ENCODE measurements around the gene PLCD3.

PLCD3 gene, protein sequence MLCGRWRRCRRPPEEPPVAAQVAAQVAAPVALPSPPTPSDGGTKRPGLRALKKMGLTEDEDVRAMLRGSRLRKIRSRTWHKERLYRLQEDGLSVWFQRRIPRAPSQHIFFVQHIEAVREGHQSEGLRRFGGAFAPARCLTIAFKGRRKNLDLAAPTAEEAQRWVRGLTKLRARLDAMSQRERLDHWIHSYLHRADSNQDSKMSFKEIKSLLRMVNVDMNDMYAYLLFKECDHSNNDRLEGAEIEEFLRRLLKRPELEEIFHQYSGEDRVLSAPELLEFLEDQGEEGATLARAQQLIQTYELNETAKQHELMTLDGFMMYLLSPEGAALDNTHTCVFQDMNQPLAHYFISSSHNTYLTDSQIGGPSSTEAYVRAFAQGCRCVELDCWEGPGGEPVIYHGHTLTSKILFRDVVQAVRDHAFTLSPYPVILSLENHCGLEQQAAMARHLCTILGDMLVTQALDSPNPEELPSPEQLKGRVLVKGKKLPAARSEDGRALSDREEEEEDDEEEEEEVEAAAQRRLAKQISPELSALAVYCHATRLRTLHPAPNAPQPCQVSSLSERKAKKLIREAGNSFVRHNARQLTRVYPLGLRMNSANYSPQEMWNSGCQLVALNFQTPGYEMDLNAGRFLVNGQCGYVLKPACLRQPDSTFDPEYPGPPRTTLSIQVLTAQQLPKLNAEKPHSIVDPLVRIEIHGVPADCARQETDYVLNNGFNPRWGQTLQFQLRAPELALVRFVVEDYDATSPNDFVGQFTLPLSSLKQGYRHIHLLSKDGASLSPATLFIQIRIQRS

GRCh38 chr17:45132320-45132571 is at the start of gene PLCD3:
Gene PLCD3 (minus strand): TSS chr17:45132515. CDS start chr17:45132410, 105 bp downstream.
- no peak for DNase-seq

GRCh38 chr17:45177563-45177962 is 45.2 kb upstream of the PLCD3 start:
- no peak for DNase-seq

GRCh38 chr17:45175759-45176115 is 43.4 kb upstream of the PLCD3 start:
- DNase-seq, result no peak

DNA sequence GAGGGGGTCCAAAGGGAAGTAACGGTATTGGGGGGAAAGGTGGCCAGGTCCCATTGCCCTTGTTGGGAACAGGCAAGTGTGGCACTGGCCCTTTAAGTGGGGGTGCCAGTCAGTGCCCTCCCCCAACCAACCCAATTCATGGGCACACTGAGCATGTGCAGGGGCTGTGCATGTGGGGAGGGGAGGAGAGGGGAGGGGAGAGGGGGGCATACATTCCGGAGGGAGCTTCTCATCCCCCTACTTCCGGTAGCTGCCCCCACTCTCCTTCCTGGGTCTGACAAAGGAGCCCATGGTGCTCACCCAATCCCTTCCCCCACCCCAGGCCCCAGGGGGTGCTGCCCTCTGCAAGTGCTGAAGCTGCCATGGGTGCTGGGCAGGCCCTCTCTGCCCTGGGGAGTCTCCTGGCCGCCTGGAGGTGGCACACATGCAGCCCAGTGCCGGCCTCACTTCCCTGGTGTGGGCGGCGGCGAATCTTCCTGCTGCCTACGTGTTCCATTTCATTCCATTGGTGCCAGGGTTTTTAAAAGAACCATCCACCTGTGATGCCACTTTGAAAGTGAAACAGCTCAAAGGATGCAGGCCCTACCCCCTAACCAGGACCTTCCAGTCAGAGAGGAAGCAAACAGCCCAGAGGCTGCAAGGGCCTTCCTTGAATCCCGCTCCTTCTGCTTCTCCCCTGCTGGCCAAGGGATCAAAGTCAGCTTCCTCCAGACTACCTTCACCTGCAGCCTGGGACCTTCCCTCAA is 40.4 kb upstream of the PLCD3 start:
- DNase-seq, result no peak

GRCh38 chr17:45172232-45172540 is 39.9 kb upstream of the PLCD3 start:
- DNase-seq, result no peak

- no peak for DNase-seq
These were observed 39.3 kb upstream of the PLCD3 start for GRCh38 chr17:45171338-45172231.

DNA sequence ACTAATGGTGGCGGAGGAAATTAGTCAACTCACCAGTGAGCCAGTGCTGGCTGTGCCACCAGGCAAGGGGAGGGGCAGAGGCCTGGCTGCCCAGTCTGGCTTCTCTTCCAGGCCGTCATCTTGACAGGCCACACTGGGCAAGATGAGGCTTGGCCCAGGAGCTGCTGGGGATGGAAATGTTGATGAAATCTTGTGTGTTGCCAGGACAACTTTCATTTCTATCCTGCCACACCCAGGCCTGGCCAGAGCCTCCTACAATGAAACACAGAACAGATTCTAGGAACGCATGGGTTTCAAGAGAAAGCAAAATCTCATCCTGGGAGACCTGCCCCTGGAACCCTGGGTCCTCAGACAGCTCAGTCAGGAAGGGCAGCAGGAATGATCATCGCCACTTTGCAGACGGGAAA is 38.6 kb upstream of the PLCD3 start:
- no peak for DNase-seq

DNA sequence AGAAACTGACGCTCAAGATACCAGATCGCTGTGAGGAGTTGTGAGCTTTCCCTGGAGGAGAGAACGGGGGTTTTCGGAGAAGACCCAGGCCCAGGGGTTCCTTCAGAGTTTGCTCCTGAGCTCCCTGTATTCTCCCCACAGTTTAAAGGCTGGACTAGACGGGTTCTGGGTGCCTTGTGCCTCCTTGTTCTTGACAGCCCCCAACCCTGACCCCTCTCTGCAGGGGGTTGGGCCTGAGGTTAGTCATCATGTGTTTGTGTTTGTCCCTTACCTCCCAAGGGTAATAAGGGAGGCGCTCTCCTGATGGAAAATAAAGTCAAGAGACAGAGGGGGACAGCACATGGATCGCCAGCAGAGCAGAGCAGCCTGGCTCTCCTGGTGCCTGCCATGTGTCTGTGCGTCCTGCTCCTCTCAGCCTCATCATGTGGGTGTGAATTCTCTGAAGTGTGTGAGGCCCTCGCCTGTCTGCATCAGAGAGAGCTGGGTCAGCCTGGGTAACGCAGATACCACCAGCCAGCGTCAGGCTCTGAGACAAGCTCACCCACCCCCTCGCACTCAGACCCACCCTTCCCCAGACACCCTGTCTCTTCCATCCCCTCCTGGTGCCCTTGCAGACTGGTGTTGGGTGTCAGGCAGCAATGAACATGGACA is 38.1 kb upstream of the PLCD3 start:
- no peak for DNase-seq

GRCh38 chr17:45168991-45169752 is 36.9 kb upstream of the PLCD3 start:
- no peak for DNase-seq

DNA sequence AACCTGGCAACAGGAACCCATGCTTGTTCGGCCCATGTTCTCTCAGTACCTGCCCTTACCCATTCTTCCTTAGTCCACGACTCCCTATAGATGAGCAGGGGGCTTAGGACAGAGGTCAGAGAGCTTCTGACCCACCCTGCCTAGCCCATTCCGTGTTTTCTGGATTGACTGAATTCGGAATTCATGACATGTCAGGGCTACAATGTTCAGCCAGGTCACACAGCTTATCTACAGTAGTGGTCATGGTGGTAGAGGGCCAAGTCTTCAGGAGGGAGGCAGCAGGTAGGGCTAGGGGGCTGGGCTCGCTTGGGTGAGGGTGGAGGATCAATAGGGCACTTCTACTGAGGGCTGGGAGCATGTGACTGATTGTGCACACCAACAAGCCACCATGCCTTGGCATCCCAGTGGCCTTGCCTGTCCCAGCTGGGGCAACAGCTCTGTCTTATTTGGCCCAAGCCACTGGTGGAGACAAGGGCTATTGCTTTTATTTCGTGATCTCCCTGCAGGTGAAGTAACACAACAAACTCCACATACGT is 32.5 kb upstream of the PLCD3 start:
- DNase-seq, result no peak

- DNase-seq, result no peak
These were observed 29.8 kb upstream of the PLCD3 start for GRCh38 chr17:45162025-45162687.

GRCh38 chr17:45161288-45162024 is 29.1 kb upstream of the PLCD3 start, which contains the start of gene HEXIM2:
Gene HEXIM2 (plus strand): TSS chr17:45161875. CDS start chr17:45162794, 919 bp downstream.
- peak; percentile 99 for DNase-seq

DNA sequence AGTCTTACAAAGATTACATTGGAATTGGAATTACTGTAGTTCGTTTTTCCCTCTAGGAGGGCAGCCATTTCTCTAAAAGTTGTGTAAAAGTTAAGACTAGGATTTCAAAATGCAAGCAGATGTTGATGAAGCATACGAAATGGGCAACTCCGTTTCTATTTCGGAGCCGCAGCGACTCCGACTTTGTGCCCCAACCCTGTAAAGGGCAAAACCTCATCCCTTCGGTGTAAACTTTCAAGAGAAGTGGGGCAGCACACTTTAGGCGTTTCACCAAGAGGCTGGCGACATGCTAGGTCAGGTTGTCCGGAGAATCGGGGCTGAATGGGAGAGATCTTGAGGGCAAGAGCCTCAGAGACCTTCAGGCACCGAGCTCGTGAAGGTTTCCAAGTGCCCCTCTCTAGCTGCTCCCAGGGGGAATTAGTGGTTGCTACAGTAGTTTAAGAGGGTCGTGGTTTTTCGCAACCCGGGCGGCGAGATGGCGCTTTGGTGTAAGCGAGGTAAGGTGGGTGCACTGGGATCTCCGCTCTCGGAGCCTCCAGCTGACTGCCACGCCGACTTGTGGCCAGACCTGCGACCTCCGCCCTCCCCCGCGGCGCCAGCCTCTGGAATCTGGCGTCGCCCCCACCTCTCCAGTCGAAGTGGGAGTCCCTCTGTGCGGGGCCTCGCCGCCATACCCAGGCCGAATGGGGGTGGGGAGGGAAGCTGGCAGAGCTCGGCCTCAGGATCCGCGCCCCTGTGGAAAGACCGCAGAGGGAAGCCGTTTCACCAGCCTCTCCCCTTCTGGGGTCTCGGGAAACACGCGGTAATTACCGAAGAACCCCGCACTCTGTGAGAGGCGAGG is 28.4 kb upstream of the PLCD3 start:
- DNase-seq, result no peak

GRCh38 chr17:45156242-45156641 is 23.9 kb upstream of the PLCD3 start:
- no peak for DNase-seq

GRCh38 chr17:45155483-45155882 is 23.2 kb upstream of the PLCD3 start:
- no peak for DNase-seq

DNA sequence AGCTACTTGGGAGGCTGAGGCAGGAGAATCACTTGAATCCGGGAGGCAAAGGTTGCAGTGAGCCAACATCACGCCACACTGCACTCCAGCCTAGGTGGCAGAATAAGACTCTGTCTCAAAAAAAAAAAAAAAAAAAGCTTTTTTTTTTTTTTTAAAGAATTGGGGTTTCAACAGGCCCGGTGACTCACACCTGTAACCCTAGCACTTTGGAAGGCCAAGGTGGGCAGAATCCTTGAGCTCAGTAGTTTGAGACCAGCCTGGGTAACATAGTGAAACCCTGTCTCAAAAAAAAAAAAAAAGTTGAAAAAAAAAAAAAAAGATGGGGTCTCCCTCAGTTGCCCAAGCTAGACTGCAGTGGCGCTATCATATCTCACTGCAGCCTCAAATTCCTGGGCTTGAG is 22.7 kb upstream of the PLCD3 start:
- DNase-seq, result no peak

GRCh38 chr17:45150911-45151809 is 18.8 kb upstream of the PLCD3 start:
- DNase-seq, result no peak

Data from NCI-H1417 treated with DMSO at 0.1 percent for 48 hours (cell line).